WERI-Rb-1 (cell line): Measurements from ENCODE around the gene AATF.

Experiments used
- DNase-seq: peaks from one replicate; pipeline ENCODE4 v3.0.0-alpha.2; 2020
- H3K27ac ChIP-seq: fragments of 250-450 bp; sonication (Bioruptor Pico); 2 replicates; pipeline ENCODE4 v1.5.1; 2020; ENCODE audit warnings: mild to moderate bottlenecking, moderate library complexity
- H3K27me3 ChIP-seq: fragments of 250-450 bp; sonication (Bioruptor Pico); 2 replicates; pipeline ENCODE4 v1.5.1; 2021; ENCODE audit warnings: mild to moderate bottlenecking, low read depth, moderate library complexity; ENCODE audit not compliant: insufficient read depth, severe bottlenecking
- H3K36me3 ChIP-seq: fragments of 250-450 bp; sonication (Bioruptor Pico); 2 replicates; pipeline ENCODE4 v1.5.1; 2020; ENCODE audit warnings: mild to moderate bottlenecking, moderate library complexity
- H3K4me3 ChIP-seq: 2 replicates; pipeline ENCODE4 v1.5.1; 2011; ENCODE audit warnings: low read depth, mild to moderate bottlenecking, control low read depth, low read length
- H3K9me3 ChIP-seq: fragments of 250-450 bp; sonication (Bioruptor Pico); 2 replicates; pipeline ENCODE4 v1.5.1; 2021; ENCODE audit warnings: mild to moderate bottlenecking, moderate library complexity; ENCODE audit not compliant: severe bottlenecking
- TF ChIP-seq, protein P1 (sequence below): IDR thresholded peaks from 2 replicates; pipeline ENCODE4 v1.5.1; 2011; ENCODE audit warnings: low read depth, mild to moderate bottlenecking, control low read depth, inconsistent platforms, low read length

AATF gene

GRCh38 chr17:36937959-36938565 lies 10.7 kb upstream of the AATF start:
- Histone ChIP-seq H3K27ac (no peak overlapping the region), H3K4me3 (no peak overlapping the region), H3K9me3 (peaks cover 9% of the 10 kb centered on the region), H3K27me3 (peaks cover 97% of the 10 kb centered on the region), H3K36me3 (no peaks in the 10 kb centered on the region)
- DNase-seq, result no peak
- TF ChIP-seq, protein P1, sequence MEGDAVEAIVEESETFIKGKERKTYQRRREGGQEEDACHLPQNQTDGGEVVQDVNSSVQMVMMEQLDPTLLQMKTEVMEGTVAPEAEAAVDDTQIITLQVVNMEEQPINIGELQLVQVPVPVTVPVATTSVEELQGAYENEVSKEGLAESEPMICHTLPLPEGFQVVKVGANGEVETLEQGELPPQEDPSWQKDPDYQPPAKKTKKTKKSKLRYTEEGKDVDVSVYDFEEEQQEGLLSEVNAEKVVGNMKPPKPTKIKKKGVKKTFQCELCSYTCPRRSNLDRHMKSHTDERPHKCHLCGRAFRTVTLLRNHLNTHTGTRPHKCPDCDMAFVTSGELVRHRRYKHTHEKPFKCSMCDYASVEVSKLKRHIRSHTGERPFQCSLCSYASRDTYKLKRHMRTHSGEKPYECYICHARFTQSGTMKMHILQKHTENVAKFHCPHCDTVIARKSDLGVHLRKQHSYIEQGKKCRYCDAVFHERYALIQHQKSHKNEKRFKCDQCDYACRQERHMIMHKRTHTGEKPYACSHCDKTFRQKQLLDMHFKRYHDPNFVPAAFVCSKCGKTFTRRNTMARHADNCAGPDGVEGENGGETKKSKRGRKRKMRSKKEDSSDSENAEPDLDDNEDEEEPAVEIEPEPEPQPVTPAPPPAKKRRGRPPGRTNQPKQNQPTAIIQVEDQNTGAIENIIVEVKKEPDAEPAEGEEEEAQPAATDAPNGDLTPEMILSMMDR, result no peak

DNA sequence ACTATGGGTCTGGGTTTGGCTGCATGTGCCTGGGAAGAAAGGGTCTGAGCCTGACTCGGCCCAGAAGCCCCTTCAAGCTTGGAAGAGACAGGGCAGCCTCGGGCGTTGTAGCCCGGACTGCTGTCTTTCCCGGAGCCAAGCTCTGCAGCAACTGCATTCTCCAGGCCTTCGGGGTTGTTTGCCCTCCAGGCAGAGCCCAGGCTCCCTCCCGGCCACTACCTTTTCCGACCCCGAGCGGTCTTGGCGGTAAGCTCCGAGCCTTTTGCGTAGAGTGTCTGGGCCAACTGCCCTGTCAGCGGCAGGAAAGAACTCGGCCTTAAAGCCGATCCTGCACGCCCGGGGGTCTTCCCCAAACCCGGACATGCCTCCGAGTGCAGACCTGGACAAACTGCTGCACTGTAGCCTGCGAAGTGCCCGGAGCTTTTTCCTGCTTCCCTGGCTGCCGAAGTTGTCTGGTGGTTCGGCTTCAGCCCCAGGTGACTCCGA lies 10.1 kb upstream of the AATF start:
- H3K27ac ChIP-seq, result no peak overlapping the region
- H3K9me3 ChIP-seq, result peaks cover 9% of the 10 kb centered on the region
- DNase-seq, result no peak
- H3K4me3 ChIP-seq, result no peak overlapping the region
- TF ChIP-seq, protein P1, result no peak
- H3K27me3 ChIP-seq, result peaks cover 97% of the 10 kb centered on the region
- no peaks in the 10 kb centered on the region for H3K36me3 ChIP-seq

GRCh38 chr17:36939052-36939801 lies 9.5 kb upstream of the AATF start:
- Histone ChIP-seq H3K4me3 (no peak overlapping the region), H3K9me3 (peaks cover 9% of the 10 kb centered on the region), H3K27me3 (peaks cover 96% of the 10 kb centered on the region), H3K36me3 (no peaks in the 10 kb centered on the region), H3K27ac (no peak overlapping the region)
- TF ChIP-seq, protein P1, result no peak
- no peak for DNase-seq

- no peak for DNase-seq
- TF ChIP-seq, protein P1, result no peak
- peaks cover 96% of the 10 kb centered on the region for H3K27me3 ChIP-seq
- no peaks in the 10 kb centered on the region for H3K36me3 ChIP-seq
- H3K27ac ChIP-seq, result no peak overlapping the region
- H3K4me3 ChIP-seq, result no peak overlapping the region
- H3K9me3 ChIP-seq, result peaks cover 9% of the 10 kb centered on the region
Measured at GRCh38 chr17:36939802-36940312, 8.9 kb upstream of the AATF start.

DNA sequence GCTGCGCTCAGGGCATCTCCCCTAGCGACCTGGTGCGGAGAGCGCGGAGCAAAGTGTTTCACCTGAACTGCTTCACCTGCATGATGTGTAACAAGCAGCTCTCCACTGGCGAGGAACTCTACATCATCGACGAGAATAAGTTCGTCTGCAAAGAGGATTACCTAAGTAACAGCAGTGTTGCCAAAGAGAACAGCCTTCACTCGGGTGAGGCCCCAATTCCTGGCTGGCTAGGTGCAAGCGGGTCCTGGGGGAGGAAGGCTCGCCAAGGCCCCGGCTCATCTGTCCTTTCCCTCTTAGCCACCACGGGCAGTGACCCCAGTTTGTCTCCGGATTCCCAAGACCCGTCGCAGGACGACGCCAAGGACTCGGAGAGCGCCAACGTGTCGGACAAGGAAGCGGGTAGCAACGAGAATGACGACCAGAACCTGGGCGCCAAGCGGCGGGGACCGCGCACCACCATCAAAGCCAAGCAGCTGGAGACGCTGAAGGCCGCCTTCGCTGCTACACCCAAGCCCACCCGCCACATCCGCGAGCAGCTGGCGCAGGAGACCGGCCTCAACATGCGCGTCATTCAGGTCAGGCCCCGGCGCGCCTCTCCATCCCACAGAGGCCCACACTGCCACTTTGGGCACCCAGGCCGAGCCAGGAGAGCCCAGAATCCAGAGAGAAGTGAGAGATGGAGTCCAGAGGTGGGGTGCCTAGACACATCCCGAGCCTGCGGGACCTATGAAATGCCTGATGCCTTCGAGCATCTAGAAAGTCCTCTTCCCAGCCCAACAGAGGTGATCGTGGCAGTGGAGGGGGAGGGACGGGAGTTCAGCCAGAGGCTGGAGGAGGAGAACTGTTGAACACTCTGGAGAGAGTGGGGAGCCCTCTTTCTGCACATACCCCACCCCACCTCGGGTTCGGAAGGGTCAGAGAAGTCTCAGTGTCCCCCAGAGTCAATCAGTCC lies 8.2 kb upstream of the AATF start:
- H3K27ac ChIP-seq, result no peak overlapping the region
- no peaks in the 10 kb centered on the region for H3K36me3 ChIP-seq
- H3K9me3 ChIP-seq, result peaks cover 9% of the 10 kb centered on the region
- peaks cover 96% of the 10 kb centered on the region for H3K27me3 ChIP-seq
- no peak for DNase-seq
- H3K4me3 ChIP-seq, result no peak overlapping the region
- TF ChIP-seq, protein P1, result no peak
